Large intestine (tissue), 3 donors: Measurements from ENCODE around the gene FAU. TPM values are rescaled to one million over a fixed set of nuclear protein-coding genes. Genes with fewer than 3 reads are reported as not detected.
"Not testable (repeated sequence)": the region's sequence is repeated elsewhere in the genome, so short reads cannot be mapped to it uniquely, and the experiment has no call there.

Experiments
- DNase-seq, 2 donors: peaks; one replicate each; pipeline versions ENCODE4 v3.0.0 to v3.0.0-alpha.2; 2013
- H3K27ac ChIP-seq: one replicate; pipeline ENCODE4 v1.5.1; 2013; ENCODE audit warnings: low read length
- H3K27me3 ChIP-seq: 2 replicates; pipeline ENCODE4 v1.6.1; 2013; ENCODE audit warnings: low read length; ENCODE audit not compliant: control insufficient read depth, insufficient read depth
- H3K36me3 ChIP-seq: 2 replicates; pipeline ENCODE4 v1.6.1; 2013; ENCODE audit warnings: low read length; ENCODE audit not compliant: control insufficient read depth, insufficient read depth
- H3K4me1 ChIP-seq: one replicate; pipeline ENCODE4 v1.6.1; 2013; ENCODE audit warnings: low read length; ENCODE audit not compliant: control insufficient read depth, insufficient read depth
- H3K4me3 ChIP-seq: one replicate; pipeline ENCODE4 v1.5.1; 2013; ENCODE audit warnings: low read length
- H3K9me3 ChIP-seq: one replicate; pipeline ENCODE4 v1.6.1; 2013; ENCODE audit warnings: mild to moderate bottlenecking, low read depth, low read length, moderate library complexity; ENCODE audit not compliant: control insufficient read depth
- WGBS: methylation state at CpG from one replicate; pipeline ENCODE4 v1.1.5; 2013; ENCODE audit warnings: low lambda C conversion rate; ENCODE audit not compliant: insufficient coverage; 5-methylcytosine and 5-hydroxymethylcytosine counted together
- polyA plus RNA-seq: library from polyadenylated mRNA; unstranded; fragments of 120-200 nt; gene quantifications from one replicate; pipeline ENCODE4 v1.2.1, GENCODE V29; 2013

Gene FAU
- polyA plus RNA-seq, 1 donor, result 1,012 TPM

DNA sequence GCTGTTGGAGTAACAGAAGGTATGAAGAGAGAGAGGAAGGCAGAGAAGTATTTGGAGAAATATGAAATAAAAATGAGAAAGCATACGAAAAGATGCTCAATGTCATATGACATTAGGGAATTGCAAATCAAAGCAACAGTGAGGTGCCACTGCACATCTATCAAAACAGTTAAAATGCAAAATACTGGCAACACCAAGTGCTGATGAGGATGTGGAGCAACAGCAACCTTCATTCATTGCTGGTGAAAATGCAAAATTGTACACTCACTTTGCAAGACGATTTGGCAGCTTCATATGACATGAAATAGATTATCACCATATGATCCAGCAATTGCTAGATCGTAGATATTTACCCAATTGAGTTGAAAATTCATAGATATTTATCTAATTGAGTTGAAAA is 38.7 kb upstream of the FAU start:
- Histone ChIP-seq H3K4me3 (no peak overlapping the region), H3K27ac (no peak overlapping the region), H3K36me3 (no peaks in the 10 kb centered on the region), H3K27me3 (no peaks in the 10 kb centered on the region), H3K4me1 (peaks cover 2% of the 10 kb centered on the region), H3K9me3 (no peaks in the 10 kb centered on the region)
- DNase-seq, result no peak
- WGBS, result 89% methylated on average over 1 of the region's 3 CpGs

DNA sequence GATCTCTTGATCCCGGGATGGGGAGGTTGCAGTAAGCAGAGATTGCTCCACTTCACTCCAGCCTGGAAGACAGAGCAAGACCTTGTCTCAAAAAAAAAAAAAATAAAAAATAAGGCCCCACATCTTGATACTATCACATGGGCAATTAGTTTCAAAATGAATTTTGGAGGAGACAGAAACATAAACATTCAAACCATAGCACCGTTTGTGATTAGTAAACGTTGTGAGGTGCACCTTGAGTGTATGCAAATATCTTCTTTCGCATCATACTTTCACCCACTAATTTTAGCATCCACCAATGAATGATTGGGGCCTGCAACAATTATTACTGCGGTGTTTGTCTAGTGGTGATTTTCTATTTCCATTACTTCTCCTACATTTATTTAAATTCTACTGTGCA is 37.1 kb upstream of the FAU start:
- Histone ChIP-seq H3K36me3 (no peaks in the 10 kb centered on the region), H3K27ac (no peak overlapping the region)
- 65% methylated on average over 4 of the region's 5 CpGs for WGBS

DNA sequence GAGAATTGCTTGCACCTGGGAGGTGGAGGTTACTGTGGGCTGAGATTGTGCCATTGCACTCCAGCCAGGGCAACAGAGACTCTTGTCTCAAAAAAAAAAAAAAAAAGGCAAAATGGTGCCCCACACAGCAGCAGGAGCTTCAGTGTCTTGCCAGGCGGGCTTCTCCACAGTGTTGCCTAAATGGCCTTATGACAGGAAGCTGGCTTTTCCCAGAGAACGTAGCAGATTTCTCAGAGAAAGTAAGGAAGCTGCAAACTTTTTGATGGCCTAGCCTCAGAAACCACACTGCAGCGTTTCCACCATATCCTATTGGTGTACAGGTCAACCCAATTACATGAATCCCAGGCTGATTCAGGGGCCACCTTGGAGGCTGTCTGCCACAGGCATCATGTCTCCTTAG is 35.4 kb upstream of the FAU start:
- H3K27me3 ChIP-seq, result no peaks in the 10 kb centered on the region
- H3K27ac ChIP-seq, result no peak overlapping the region
- H3K4me1 ChIP-seq, result no peaks in the 10 kb centered on the region
- H3K36me3 ChIP-seq, result no peaks in the 10 kb centered on the region
- H3K4me3 ChIP-seq, result no peak overlapping the region
- no peaks in the 10 kb centered on the region for H3K9me3 ChIP-seq
- DNase-seq, result no peak
- no CpG with 5 or more reads among the region's 3 CpGs for WGBS

More for the DNA sequence above, 37.1 kb upstream of the FAU start:
- no peaks in the 10 kb centered on the region for H3K9me3 ChIP-seq
- no peak overlapping the region for H3K4me3 ChIP-seq
- DNase-seq, result no peak
- no peaks in the 10 kb centered on the region for H3K4me1 ChIP-seq
- no peaks in the 10 kb centered on the region for H3K27me3 ChIP-seq

DNA sequence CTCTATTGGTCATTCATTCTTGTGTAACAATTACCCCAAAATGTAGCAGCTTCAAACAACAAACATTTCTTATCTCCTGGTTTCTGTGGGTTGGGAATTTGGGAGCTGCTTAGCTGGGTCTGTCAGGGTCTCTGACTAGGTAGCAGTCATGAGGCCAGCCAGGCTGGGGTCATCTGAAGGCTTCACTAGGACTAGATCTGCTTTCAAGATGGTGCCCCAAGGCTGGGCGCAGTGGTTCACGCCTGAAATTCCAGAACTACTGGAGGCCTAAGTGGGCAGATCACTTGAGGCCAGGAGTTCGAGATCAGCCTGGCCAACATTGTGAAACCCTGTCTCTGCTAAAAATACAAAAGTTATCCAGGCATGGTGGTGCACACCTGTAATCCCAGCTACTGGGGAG is 35.0 kb upstream of the FAU start:
- DNase-seq, result no peak
- H3K4me3 ChIP-seq, result no peak overlapping the region
- H3K36me3 ChIP-seq, result no peaks in the 10 kb centered on the region
- H3K4me1 ChIP-seq, result no peaks in the 10 kb centered on the region
- no peaks in the 10 kb centered on the region for H3K9me3 ChIP-seq
- H3K27ac ChIP-seq, result no peak overlapping the region
- no peaks in the 10 kb centered on the region for H3K27me3 ChIP-seq
- no CpG with 5 or more reads among the region's 3 CpGs for WGBS

DNA sequence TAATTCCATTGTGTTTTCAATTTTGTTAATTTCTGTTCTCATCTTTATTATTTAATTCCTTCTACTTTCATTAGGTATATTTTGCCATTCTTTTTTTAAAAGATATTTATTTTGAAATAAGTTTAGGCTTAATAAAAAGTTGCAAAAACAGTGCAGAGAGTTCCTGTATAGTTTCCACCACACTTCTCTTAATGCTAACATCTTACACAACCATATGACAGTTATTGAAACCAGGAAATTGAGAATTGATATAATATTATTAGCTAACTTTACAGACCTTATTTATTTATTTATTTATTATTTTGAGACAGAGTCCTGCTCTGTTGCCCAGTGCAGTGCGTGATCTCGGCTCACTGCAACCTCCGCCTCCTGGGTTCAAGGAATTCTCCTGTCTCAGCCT is 34.3 kb upstream of the FAU start:
- Histone ChIP-seq H3K4me3 (no peak overlapping the region), H3K9me3 (no peaks in the 10 kb centered on the region), H3K27ac (no peak overlapping the region), H3K4me1 (no peaks in the 10 kb centered on the region), H3K27me3 (no peaks in the 10 kb centered on the region), H3K36me3 (no peaks in the 10 kb centered on the region)
- no peak for DNase-seq
- WGBS, result no CpG with 5 or more reads among the region's 3 CpGs

DNA sequence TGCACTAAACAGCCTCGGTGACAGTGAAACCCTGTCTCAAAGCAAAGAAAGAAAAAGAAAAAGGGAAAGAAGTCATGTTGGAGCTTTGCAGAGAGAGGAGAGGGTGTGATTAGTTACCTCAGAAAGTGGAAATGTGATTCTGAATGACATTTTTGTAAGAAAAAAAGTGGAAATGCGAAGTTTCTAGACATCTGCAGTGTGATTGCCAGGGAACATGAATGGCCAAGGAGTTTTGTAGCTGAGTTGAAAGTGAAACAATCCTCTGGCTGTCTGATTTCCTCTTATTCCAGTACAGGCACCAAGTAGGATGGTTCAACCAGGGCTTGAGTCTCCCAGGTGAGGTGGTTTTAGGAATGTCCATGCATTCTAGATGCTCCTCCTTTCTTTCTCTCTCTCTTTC is 30.2 kb upstream of the FAU start:
- Histone ChIP-seq H3K27me3 (no peaks in the 10 kb centered on the region), H3K27ac (no peak overlapping the region), H3K9me3 (no peaks in the 10 kb centered on the region), H3K36me3 (no peaks in the 10 kb centered on the region), H3K4me3 (no peak overlapping the region), H3K4me1 (peaks cover 2% of the 10 kb centered on the region)
- DNase-seq, result no peak
- WGBS, result 100% methylated on average over 1 of the region's 2 CpGs

DNA sequence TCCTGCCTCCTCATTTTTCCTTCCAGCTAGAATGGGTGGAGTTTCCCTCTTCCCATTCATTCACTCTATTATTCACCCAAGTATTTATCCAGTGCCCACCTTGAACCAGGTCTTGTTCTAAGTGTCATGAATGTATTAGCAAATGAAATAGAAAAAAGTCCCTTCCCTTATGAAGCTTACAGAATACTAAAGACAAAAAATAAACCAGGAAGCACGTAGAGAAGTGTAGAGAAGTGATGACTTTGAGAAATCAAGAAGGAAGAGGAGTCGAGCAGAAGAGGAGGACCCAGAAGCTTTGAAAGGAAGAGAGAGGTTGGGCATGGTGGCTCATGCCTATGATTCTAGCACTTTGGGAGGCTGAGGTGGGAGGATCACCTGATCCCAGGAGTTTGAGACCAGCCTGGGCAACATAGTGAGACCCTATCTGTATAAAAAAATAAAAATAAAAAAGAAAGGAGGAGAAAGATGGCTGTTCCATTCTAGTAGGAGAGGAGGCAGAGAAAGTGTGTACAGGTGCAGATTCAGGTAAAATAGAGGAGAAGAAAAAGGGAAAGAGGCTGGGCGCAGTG is 29.5 kb upstream of the FAU start:
- H3K9me3 ChIP-seq, result no peaks in the 10 kb centered on the region
- peak overlapping the region; percentile 18 for H3K27ac ChIP-seq
- H3K36me3 ChIP-seq, result no peaks in the 10 kb centered on the region
- no peak overlapping the region for H3K4me3 ChIP-seq
- peaks cover 2% of the 10 kb centered on the region for H3K4me1 ChIP-seq
- H3K27me3 ChIP-seq, result no peaks in the 10 kb centered on the region
- DNase-seq, result no peak
- 83% methylated on average over 2 of the region's 3 CpGs for WGBS

DNA sequence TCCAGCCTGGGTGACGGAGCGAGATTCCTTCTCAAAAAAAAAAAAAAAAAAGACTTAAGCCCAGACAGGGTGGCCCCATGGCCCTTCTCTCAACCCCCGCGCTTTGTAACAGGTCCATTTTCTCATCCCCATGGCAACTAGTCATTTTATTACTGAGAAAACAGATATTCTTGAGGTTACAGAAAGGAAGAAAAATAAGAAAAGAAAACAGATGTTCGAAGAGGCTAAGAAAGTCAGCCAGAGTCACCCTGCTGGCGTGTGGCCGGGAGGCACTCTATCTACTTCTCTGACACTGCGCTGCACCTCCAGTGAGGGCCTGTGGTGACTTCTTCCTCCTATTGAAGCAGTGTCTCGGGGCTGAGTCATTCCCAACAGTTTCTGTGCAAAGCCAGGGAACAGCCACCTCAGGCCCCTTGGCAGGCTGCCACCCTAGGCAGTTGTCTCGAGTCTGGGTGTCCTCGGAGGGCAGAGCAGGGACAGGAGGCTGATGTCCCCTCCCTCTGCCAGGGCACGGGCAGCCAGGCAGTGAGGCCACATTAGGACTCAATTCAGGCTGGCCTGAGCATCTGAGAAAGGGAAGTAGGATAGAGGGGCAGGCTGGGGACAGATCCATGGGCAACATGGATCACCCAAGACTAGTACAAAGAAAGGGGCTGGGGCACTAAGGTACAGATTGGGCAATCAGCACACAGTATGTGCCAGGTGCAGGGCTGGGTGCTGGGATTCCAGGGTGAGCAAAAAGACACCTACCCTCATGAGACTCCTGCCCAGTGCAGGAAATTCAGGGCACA is 28.8 kb upstream of the FAU start:
- no peaks in the 10 kb centered on the region for H3K36me3 ChIP-seq
- peak; percentile 53 to 81 for DNase-seq
- no CpG with 5 or more reads among the region's 12 CpGs for WGBS
- H3K4me1 ChIP-seq, result peaks cover 2% of the 10 kb centered on the region
- H3K27me3 ChIP-seq, result no peaks in the 10 kb centered on the region
- no peak overlapping the region for H3K4me3 ChIP-seq
- H3K27ac ChIP-seq, result peak overlapping the region; percentile 18
- H3K9me3 ChIP-seq, result no peaks in the 10 kb centered on the region

DNA sequence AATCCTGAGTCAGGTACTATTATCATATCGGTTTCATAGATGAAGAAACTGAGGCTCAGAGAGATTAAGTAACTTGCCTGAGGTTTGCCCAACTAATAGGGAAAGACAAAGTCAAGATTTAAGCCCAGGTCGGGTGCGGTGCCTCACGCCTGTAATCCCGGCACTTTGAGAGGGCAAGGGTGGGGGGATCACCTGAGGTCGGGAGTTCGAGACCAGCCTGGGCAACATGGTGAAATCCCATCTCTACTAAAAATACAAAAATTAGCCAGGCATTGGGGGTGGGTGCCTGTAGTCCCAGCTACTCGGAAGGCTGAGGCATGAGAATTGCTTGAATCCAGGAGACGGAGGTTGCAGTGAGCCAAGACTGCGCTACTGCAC is 28.2 kb upstream of the FAU start:
- no CpG with 5 or more reads among the region's 10 CpGs for WGBS
- not testable (repeated sequence) for H3K4me3 ChIP-seq, H3K4me1 ChIP-seq, H3K9me3 ChIP-seq, DNase-seq, H3K27me3 ChIP-seq, H3K36me3 ChIP-seq, H3K27ac ChIP-seq

DNA sequence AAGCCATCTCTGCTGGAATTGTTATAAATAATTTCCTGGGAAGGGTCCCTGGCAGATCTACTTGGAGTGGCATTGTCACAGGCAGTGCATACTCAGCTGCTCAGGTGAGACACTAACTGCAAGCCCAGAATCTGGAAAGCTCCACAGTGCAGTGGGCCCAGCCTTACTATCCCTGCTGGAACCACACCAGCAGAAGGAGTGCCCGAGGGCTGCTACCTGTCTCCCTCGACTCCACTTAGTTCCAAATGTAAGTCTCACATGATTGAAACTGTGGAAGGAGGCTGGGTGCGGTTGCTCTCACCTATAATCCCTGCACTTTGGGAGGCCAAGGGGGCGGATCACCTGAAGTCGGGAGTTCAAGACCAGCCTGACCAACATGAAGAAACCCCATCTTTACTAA is 26.7 kb upstream of the FAU start:
- no peak overlapping the region for H3K27ac ChIP-seq
- no peak for DNase-seq
- H3K36me3 ChIP-seq, result no peaks in the 10 kb centered on the region
- H3K4me3 ChIP-seq, result no peak overlapping the region
- peaks cover 2% of the 10 kb centered on the region for H3K4me1 ChIP-seq
- H3K9me3 ChIP-seq, result no peaks in the 10 kb centered on the region
- no peaks in the 10 kb centered on the region for H3K27me3 ChIP-seq
- no CpG with 5 or more reads among the region's 5 CpGs for WGBS
